Fibroblast of peridontal ligament (primary cell): ENCODE measurements around the gene PKIB.
"Not testable (repeated sequence)": the region's sequence is repeated elsewhere in the genome, so short reads cannot be mapped to it uniquely, and the experiment has no call there.

ENCODE experiments used
- DNase-seq: peaks from one replicate; pipeline ENCODE4 v3.0.0-alpha.2; 2010; ENCODE audit errors: extremely low read depth

Gene PKIB

DNA sequence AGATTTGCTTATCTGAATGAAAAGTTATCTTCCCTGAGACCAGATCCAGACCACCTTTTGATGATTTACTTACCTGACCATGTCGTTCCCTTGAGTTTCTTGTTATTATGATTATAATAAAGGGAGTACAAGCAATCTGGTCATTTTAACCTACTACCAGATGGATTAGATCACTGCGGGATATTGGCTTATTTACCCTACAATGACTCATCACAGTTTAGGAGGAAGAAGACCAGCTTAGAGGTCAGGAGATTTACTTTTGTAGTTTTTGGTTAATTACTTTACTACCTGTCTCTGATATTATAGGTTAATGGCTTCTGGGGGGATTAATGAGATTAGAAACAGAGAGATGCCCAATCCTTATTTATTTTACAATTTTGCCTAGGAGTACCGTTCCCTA lies 10.7 kb downstream of the PKIB start:
- peak; percentile 39 for DNase-seq

GRCh38 chr6:122621638-122622037 lies 11.4 kb downstream of the PKIB start:
- no peak for DNase-seq

DNA sequence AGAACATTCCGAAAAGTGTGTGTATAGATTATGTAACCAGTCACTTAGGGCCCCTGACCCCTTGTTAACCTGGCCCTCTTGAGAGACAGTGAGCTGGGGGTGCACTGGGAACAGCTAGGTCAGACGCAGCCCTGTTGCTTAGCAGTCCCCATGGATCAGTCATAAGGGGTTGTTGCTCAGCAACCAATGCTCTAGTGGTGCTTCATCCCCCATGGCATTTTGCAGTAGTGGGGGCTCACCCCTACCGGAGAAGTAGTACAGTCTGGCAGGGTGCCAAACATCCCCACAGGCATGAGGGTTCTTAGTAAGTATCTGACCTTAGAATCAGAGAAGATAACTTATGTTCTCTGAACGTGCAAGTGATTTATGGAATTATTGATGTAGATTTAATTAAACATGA lies 12.3 kb downstream of the PKIB start:
- no peak for DNase-seq

- DNase-seq, result peak; percentile 45
These were observed 13.1 kb downstream of the PKIB start for GRCh38 chr6:122623279-122623678.

GRCh38 chr6:122624853-122625252 lies 14.6 kb downstream of the PKIB start:
- DNase-seq, result no peak

- no peak for DNase-seq
These were observed 18.5 kb downstream of the PKIB start for GRCh38 chr6:122628714-122629113.

DNA sequence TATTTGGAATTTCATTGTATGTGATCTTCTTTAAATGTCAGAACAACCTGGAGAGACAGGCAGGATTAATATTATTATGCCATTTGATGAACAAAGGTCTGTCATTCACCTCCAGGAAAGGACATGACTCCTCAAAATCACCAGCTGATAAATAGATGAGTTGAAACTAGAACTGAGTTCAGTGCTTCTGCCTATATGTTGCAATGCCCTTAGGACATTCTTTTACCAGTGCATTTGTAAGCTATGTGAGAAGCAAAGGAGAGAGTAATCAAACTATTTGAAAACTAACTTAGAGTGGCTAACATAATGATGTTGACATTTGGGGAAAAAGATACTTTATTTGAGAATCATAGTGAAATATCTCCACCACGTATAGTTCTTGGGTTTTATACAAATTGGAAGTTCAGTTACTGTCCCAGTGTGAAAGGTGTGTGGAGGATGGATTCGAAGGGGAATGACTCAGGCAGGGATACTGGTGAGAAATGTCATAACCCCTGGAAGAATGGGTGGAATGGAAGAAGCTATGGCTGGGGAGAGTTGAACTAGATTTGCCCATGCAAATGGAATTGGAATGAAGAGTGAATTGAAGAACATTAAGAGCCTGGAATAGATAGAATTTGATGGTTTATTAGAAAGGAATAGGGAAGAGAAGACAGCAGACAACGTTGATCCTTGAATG lies 21.5 kb downstream of the PKIB start:
- DNase-seq, result peak; percentile 46

GRCh38 chr6:122640366-122640765 lies 30.2 kb downstream of the PKIB start:
- no peak for DNase-seq

DNA sequence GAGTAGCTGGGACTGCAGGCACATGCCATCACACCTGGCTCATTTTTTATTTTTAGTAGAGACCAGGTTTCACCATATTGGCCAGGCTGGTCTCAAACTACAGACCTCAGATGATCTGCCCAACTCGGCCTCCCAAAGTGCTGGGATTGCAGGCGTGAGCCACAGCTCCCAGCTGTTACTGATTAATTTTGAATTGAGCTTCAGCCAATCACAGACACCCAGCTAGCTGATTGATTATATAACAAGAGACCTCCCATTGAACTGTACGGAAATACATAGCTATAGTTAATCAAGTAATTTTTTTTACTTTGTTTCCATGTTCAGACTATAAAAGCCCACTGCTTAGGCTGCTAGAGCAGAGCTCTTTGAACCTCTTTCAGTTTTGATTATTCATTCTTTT lies 31.6 kb downstream of the PKIB start:
- DNase-seq, result no peak

DNA sequence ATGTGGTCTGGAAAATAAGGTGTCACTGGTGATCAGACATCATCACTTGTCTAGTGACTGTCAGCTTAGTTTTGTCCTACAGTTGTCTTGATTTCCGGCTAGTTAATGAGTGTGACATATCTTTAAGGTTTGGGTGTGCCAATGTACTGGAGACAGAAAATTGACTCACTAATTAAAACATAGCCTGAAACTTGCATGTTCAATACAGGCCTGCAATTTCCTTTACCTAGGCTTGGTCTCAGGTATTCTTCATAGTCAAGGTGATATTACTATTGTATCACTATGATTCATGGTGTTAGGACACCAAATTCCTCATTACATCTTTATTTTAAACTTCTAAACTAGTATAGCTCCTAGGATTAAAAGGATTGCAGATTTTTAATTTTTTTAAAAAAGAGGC lies 32.4 kb downstream of the PKIB start:
- DNase-seq, result not testable (repeated sequence)

GRCh38 chr6:122645256-122645655 lies 35.1 kb downstream of the PKIB start:
- DNase-seq, result no peak

GRCh38 chr6:122647765-122648164 lies 37.6 kb downstream of the PKIB start:
- peak; percentile 36 for DNase-seq

DNA sequence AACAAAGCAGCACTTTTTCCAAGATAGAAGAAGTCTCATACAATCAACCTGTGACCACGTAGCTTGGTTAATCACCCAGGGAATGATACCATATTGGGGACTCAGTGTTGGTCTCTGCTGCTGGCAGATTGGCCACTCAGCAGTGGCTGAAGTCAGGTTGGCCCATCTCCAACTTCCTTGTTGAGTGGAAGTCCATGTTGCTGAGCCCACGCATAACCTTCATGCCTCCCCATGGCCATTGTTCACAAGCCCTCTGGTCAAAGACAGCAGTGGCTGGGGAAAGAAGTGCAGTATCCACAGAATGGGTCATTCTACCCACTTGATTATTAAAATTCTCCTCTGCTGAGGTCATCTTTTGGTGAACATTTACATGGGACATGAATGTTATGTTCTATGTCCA lies 38.5 kb downstream of the PKIB start:
- no peak for DNase-seq

GRCh38 chr6:122649701-122650100 lies 39.5 kb downstream of the PKIB start:
- no peak for DNase-seq

DNA sequence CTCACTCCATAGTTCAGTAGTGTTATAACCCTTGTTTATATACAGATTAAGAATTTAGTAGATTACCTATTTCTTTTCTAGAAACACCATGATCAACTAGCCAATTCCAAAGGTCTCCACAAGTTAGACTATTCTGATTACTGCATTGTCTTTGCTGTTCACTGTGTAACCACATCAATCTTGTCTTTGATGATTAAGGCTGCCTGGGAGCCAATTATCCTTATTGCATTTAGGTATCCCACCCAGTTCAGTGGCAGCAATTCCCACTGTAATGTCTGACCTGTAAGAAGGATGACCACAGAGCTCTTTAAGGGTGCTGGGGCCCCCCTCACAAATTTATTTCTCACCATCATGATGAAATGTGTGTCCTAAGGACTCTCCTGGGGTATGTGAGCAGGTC lies 40.2 kb downstream of the PKIB start:
- DNase-seq, result no peak

- no peak for DNase-seq
These were observed 40.8 kb downstream of the PKIB start for GRCh38 chr6:122651031-122651430.

GRCh38 chr6:122651604-122652003 lies 41.4 kb downstream of the PKIB start:
- peak; percentile 52 for DNase-seq

DNA sequence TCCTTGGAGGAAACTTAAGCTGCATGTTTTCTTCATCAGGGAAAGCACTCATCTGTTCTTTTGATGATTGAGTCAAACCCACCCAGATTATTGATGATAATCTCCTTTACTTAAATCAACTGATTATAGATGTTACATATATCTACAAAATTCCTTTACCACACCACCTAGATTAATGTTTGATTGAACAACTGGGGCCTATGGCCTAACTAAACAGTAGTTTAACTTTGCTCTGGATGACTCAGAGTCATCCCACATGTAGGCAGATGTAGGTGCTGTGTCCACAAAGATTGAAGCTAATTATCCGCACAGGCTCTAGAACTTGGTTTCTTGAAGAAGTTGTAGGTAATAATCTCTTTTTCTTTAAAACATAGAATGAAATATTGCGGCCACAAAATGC lies 42.2 kb downstream of the PKIB start:
- no peak for DNase-seq

- DNase-seq, result no peak
These were observed 42.9 kb downstream of the PKIB start for GRCh38 chr6:122653094-122653493.

DNA sequence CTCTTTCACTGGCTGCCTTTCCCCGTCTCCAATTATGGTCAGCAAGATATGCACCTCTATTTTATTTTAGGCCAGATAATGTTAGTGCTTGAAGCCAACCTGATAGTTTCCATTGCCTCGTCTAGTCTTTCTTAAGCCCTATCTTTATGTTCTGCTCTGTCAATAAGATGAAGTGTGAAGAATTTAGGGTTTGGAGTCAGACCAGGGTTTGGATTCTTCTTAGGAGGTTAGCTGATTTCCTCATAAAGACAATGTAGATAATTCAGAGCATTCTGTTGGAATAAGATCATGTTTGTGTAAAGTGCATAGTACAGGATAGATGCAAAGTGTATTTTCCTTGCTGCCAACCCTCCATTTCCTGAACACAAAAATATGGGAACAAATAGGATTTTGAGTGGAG lies 43.8 kb downstream of the PKIB start:
- no peak for DNase-seq

GRCh38 chr6:122657601-122658000 lies 47.4 kb downstream of the PKIB start:
- DNase-seq, result peak; percentile 44

DNA sequence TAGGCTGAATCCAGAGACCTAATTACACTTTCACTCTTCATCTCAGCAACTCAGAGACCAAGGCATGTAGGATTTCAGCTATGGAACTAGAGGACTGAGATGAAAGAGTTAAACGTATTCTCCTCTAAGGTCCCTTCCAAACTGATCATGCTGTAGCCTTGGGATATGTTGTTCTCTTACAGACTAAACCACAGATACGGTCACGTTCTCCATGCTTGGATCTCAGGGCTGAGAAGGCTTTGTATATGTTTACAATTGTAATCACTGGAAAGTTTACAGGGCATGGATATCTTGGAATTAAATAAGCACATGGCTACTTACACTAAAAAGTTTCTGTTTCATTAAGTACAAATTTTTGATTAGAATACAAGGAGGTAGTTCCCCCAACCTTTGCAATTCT lies 50.1 kb downstream of the PKIB start:
- no peak for DNase-seq

GRCh38 chr6:122663981-122664380 lies 53.8 kb downstream of the PKIB start:
- no peak for DNase-seq

GRCh38 chr6:122665929-122666328 lies 55.7 kb downstream of the PKIB start:
- no peak for DNase-seq
